ENCODE measurements around the gene KLF6.

GRCh38 chr10:3785251-3785850 is 342 bp upstream of the KLF6 start:
- TF ChIP-seq CTCF (IDR thresholded peaks at IDR 0.05; ENCODE audit: poor library complexity) (no peak), EZH2 (IDR thresholded peaks at IDR 0.05; ENCODE audit: borderline replicate concordance) (no peak), EZH2phosphoT487 (IDR thresholded peaks at IDR 0.05; ENCODE audit: low read depth, severe bottlenecking, unreplicated experiment) (no peak)
